ENCODE results near the gene LYRM2. TPM values are rescaled to one million over a fixed set of nuclear protein-coding genes. Genes with fewer than 3 reads are reported as not detected.

Gene LYRM2
- total RNA-seq, 4 donors from 2014 or later, result 16.1 to 24.7 (median 20.1) TPM

GRCh38 chr6:89555806-89556205 is 82.7 kb downstream of the LYRM2 start:
- TF ChIP-seq, protein P1, sequence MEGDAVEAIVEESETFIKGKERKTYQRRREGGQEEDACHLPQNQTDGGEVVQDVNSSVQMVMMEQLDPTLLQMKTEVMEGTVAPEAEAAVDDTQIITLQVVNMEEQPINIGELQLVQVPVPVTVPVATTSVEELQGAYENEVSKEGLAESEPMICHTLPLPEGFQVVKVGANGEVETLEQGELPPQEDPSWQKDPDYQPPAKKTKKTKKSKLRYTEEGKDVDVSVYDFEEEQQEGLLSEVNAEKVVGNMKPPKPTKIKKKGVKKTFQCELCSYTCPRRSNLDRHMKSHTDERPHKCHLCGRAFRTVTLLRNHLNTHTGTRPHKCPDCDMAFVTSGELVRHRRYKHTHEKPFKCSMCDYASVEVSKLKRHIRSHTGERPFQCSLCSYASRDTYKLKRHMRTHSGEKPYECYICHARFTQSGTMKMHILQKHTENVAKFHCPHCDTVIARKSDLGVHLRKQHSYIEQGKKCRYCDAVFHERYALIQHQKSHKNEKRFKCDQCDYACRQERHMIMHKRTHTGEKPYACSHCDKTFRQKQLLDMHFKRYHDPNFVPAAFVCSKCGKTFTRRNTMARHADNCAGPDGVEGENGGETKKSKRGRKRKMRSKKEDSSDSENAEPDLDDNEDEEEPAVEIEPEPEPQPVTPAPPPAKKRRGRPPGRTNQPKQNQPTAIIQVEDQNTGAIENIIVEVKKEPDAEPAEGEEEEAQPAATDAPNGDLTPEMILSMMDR (IDR thresholded peaks at IDR 0.05; ENCODE audit: low read depth), result no peak

- TF ChIP-seq, protein P1 (IDR thresholded peaks at IDR 0.05; ENCODE audit: low read depth), result no peak
Measured at GRCh38 chr6:89555031-89555430, 83.5 kb downstream of the LYRM2 start.

GRCh38 chr6:89554106-89554505 is 84.4 kb downstream of the LYRM2 start:
- TF ChIP-seq, protein P1 (IDR thresholded peaks at IDR 0.05; ENCODE audit: low read depth), result no peak

GRCh38 chr6:89553431-89553830 is 85.1 kb downstream of the LYRM2 start:
- TF ChIP-seq, protein P1 (IDR thresholded peaks at IDR 0.05; ENCODE audit: low read depth), result no peak

DNA sequence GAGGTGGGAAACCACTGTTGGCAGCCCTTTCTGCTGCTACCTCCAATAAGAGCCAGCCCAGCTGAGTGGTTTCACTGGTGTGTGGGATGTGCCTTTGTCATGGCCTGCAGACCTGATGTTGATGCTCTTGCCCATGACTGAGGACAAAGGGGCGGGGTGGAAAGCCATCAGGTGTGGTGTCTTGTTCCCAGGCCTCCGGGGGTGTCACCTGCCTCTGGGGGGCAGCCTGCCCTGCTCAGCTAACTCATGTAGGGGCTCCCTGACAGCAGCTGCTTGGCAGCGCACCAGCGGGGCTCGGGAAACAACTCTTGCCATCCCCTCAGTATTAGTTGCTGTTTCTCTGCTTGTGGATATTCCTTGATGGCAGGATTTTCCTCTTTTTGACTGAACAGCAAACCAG is 91.3 kb downstream of the LYRM2 start:
- TF ChIP-seq, protein P1 (IDR thresholded peaks at IDR 0.05; ENCODE audit: low read depth), result no peak

DNA sequence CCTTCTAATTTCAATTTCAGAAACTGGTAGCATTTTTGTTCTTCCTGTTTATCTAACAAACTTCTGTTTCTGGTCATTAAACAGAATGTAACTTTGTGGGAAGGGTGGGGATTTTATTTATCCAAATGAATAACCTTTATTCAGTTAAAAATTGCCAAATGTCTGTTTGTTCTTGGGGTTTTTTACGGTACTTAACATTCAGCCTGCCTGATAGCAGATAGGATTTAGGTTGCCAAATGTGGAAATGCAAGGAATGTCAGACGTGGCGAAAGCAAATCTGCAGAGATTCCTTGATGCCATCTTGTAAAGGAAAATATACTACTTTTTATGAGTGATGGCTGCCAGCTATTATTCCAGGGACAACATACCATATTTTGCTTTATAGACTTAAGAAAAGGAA is 95.7 kb downstream of the LYRM2 start:
- TF ChIP-seq, protein P1 (IDR thresholded peaks at IDR 0.05; ENCODE audit: low read depth), result no peak

GRCh38 chr6:89542081-89542857 is 96.3 kb downstream of the LYRM2 start:
- TF ChIP-seq, protein P1 (IDR thresholded peaks at IDR 0.05; ENCODE audit: low read depth), result no peak

Measured in subcutaneous adipose tissue (tissue), 4 donors.